ENCODE data around the gene STXBP4. TPM values are rescaled to one million over a fixed set of nuclear protein-coding genes. Genes with fewer than 3 reads are reported as not detected.

Gene STXBP4
- total RNA-seq, 1 experiment from 2014 or later, result 19.4 TPM

- no peak for DNase-seq (ENCODE audit: low spot score)
Observed at GRCh38 chr17:55171634-55172328, 203.2 kb downstream of the STXBP4 start.

DNA sequence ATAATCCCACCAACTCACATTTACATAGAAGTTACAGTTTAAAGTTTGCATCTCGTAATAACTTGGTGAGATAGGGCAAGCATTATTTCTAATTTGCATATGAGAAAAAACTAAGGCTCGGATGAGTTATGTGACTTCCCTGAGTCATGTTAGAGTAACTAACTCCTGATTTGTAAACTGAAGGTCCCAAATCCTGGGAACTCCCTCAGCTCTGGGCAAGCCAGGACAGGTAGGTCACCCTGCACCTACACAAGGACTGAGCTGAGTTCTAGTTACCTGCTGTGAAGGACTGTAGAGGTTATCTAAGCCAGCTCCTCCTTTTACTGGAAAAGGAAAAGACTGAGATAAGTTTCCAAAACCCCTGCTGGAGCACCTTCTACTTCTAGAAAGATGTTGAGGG, 204.0 kb downstream of the STXBP4 start:
- DNase-seq (ENCODE audit: low spot score), result no peak

GRCh38 chr17:55174133-55174532, 205.6 kb downstream of the STXBP4 start:
- DNase-seq (ENCODE audit: low spot score), result no peak

- no peak for DNase-seq (ENCODE audit: low spot score)
Observed at GRCh38 chr17:55175788-55176427, 207.3 kb downstream of the STXBP4 start.

- DNase-seq (ENCODE audit: low spot score), result no peak
Observed at GRCh38 chr17:55177159-55177854, 208.7 kb downstream of the STXBP4 start.

- no peak for DNase-seq (ENCODE audit: low spot score)
Observed at GRCh38 chr17:55177855-55178217, 209.3 kb downstream of the STXBP4 start.

GRCh38 chr17:55186937-55187770, 218.6 kb downstream of the STXBP4 start:
- no peak for DNase-seq (ENCODE audit: low spot score)

DNA sequence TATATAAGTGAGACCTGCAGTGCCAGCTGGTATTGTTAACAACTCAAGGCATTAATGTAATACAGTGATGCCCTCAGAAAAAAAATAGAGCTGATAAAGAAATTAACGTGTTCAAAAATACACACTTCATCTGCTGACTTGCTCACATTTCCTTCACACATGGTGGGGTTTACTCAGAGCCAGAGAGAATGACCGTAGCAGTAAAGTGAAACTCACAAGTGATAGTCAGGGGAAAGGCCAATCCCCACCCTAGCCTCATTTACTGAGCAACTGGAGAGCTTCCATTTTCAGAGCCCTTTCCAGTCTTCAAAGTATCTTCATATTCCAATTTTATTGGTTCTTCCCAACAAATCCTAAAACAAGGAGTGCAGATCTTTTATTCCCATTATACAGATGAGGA, 222.2 kb downstream of the STXBP4 start:
- DNase-seq (ENCODE audit: low spot score), result no peak

GRCh38 chr17:55198690-55199370, 230.3 kb downstream of the STXBP4 start:
- no peak for DNase-seq (ENCODE audit: low spot score)

GRCh38 chr17:55200904-55201303, 232.3 kb downstream of the STXBP4 start:
- no peak for DNase-seq (ENCODE audit: low spot score)

DNA sequence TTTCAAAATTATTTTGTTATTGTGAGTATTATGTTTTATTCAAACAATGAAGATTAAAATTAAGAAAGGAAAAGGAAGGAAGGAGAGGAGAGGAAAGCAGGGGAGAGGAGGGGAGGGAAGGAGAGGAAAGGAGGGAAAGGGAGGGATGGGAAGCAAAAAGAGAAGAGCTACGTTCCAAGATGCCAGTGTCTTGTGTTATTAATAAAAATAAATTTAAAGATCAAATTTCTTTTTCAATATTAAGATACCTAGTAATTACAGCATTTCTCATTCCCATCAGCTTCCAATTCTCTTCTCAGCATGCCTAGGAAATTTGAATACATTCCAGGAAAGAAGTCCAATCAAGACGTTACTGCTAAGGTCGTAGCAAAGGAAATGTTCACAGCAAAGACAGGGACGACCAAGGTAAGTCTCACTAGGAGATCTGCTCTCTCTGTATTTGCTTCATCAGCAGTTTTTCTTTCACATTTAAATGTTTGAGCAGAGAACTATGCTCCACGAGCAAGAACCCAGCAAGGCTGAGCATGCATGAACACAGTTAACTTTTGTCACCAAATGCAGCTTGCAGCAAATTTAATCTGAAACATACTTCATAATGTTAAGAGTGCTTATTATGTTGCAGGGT, 232.9 kb downstream of the STXBP4 start:
- no peak for DNase-seq (ENCODE audit: low spot score)

- no peak for DNase-seq (ENCODE audit: low spot score)
Observed at GRCh38 chr17:55202896-55203295, 234.3 kb downstream of the STXBP4 start.

DNA sequence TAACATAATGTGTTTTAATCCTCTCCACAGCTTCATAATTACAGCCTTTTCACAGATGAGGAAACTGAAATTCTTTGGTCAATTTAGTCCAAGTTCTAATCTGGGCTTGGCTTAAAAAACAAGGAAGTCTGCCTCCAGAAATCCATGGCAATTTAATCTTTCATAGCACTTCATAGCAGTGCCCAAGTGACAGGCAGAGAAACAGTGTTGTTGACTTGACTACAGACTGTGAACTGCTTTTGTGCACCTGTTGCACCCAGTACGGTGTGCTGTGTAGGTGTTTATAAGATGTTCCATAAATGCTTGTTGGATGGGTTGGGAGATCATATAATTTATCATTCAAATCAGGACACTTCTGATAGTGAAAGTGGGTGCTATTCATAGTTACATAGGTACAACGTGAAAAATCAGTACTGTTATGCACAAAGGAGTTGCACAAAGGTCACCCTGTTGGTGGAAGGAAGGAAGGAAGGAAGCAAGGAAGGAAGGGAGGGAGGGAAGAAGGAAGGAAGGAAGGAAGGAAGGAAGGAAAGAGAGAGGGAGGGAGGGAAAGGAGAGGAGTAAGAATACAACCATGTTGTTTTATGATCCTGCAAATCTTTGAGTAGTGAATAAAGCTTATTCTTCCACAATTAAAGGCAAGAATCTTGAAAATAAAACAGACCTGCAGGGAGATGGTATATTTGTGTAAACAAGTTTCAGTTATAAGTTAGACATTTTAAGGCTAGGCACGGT, 239.7 kb downstream of the STXBP4 start:
- DNase-seq (ENCODE audit: low spot score), result no peak

- DNase-seq (ENCODE audit: low spot score), result no peak
Observed at GRCh38 chr17:55210292-55210691, 241.7 kb downstream of the STXBP4 start.

DNA sequence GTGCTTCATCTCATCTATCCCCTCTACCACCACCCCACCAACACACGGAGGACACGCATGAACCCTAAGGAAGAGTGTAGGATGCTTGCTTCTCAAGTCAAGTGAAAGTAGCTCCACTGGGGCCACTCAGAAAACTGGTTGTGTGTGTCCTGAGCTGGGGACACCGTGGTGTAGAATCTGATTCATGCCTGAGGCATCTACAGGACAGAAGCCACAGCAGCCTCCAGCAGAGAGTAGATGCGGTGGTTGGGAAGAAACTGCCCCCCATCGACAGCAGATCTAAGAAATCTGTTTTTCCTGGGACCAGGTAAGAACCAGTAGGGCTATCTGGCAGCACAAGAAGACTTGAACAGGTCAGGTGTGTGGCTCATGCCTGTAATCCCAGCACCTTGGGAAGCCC, 244.3 kb downstream of the STXBP4 start:
- DNase-seq (ENCODE audit: low spot score), result no peak

DNA sequence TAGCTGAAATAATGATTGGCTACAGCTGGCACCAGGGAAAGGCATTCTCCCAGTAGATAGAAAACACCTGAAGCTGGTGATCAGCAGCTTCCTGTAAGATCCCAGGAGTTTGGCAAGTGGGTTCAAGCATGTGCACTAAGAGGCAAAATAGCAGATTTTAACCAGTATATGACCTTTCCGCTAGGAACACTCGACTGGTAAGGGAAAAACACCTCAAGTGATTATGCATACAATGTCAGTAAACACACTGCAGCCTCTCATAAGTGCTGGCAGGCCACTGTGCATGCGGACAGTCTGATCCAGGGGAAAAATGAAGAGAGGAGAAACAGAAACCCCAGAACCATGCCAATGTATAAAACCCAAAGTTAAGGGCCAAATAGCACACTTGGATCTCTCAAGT, 247.1 kb downstream of the STXBP4 start:
- no peak for DNase-seq (ENCODE audit: low spot score)

GRCh38 chr17:55216888-55217287, 248.3 kb downstream of the STXBP4 start:
- no peak for DNase-seq (ENCODE audit: low spot score)

- DNase-seq (ENCODE audit: low spot score), result no peak
Observed at GRCh38 chr17:55219459-55219858, 250.9 kb downstream of the STXBP4 start.

GRCh38 chr17:55219934-55220333, 251.4 kb downstream of the STXBP4 start:
- no peak for DNase-seq (ENCODE audit: low spot score)
